Neural crest cell (in vitro differentiated cells): ENCODE measurements around the gene SENP6. TPM values are rescaled to one million over a fixed set of nuclear protein-coding genes. Genes with fewer than 3 reads are reported as not detected.
A peak's percentile ranks its signal among the peaks of the same experiment; 100 is the strongest.

ENCODE experiments used
- DNase-seq: peaks from one replicate; pipeline ENCODE4 v3.0.0; 2021; ENCODE audit warnings: low read depth, mixed read lengths, low spot score
- H3K27ac Mint-ChIP-seq: one replicate; pipeline ENCODE4 v1.8.0; 2021; ENCODE audit warnings: mild to moderate bottlenecking, mixed read lengths; ENCODE audit not compliant: unreplicated experiment
- H3K27me3 Mint-ChIP-seq: 2 replicates; pipeline ENCODE4 v1.8.0; 2021; ENCODE audit warnings: low read depth, mild to moderate bottlenecking, mixed read lengths
- H3K36me3 Mint-ChIP-seq: 2 replicates; pipeline ENCODE4 v1.8.0; 2021; ENCODE audit warnings: low read depth, mild to moderate bottlenecking, mixed read lengths
- H3K4me1 Mint-ChIP-seq: 2 replicates; pipeline ENCODE4 v1.8.0; 2021; ENCODE audit warnings: mixed read lengths
- H3K4me3 Mint-ChIP-seq: one replicate; pipeline ENCODE4 v1.8.0; 2021; ENCODE audit warnings: mild to moderate bottlenecking, mixed read lengths
- H3K9me3 Mint-ChIP-seq: 2 replicates; pipeline ENCODE4 v1.8.0; 2021; ENCODE audit warnings: mixed read lengths
- CTCF ChIP-seq: fragments of 200-600 bp; sonication (generic); conservative IDR thresholded peaks from 2 replicates; pipeline ENCODE4 v1.5.0; 2021; ENCODE audit warnings: antibody characterized with exemption, mild to moderate bottlenecking
- total RNA-seq: library from RNA; stranded (reverse); gene quantifications from 2 replicates; pipeline ENCODE4 v1.2.1, GENCODE V29; 2021

The SENP6 gene
- total RNA-seq, 1 donor from 2014 or later = 96.5 TPM

GRCh38 chr6:75743971-75744370, 142.3 kb downstream of the SENP6 start:
- Mint-ChIP-seq H3K9me3 (no peaks in the 10 kb centered on the region), H3K36me3 (no peaks in the 10 kb centered on the region), H3K27me3 (peaks cover 23% of the 10 kb centered on the region), H3K4me1 (peaks cover 5% of the 10 kb centered on the region), H3K27ac (no peak overlapping the region), H3K4me3 (no peak overlapping the region)
- TF ChIP-seq CTCF = no peak
- no peak for DNase-seq

- peaks cover 9% of the 10 kb centered on the region for H3K4me1 Mint-ChIP-seq
- H3K27ac Mint-ChIP-seq = no peak overlapping the region
- peaks cover 26% of the 10 kb centered on the region for H3K27me3 Mint-ChIP-seq
- H3K4me3 Mint-ChIP-seq = no peak overlapping the region
- no peak for TF ChIP-seq CTCF
- H3K9me3 Mint-ChIP-seq = no peaks in the 10 kb centered on the region
- H3K36me3 Mint-ChIP-seq = no peaks in the 10 kb centered on the region
- no peak for DNase-seq
These were observed 143.7 kb downstream of the SENP6 start for GRCh38 chr6:75745404-75745803.

- H3K36me3 Mint-ChIP-seq = no peaks in the 10 kb centered on the region
- no peaks in the 10 kb centered on the region for H3K9me3 Mint-ChIP-seq
- no peak overlapping the region for H3K27ac Mint-ChIP-seq
- H3K4me1 Mint-ChIP-seq = peaks cover 14% of the 10 kb centered on the region
- no peak for TF ChIP-seq CTCF
- peaks cover 26% of the 10 kb centered on the region for H3K27me3 Mint-ChIP-seq
- no peak for DNase-seq
- peak overlapping the region; percentile 29 for H3K4me3 Mint-ChIP-seq
These were observed 144.5 kb downstream of the SENP6 start for GRCh38 chr6:75746221-75746620.

- no peak for TF ChIP-seq CTCF
- no peaks in the 10 kb centered on the region for H3K36me3 Mint-ChIP-seq
- H3K4me1 Mint-ChIP-seq = peaks cover 14% of the 10 kb centered on the region
- H3K27ac Mint-ChIP-seq = no peak overlapping the region
- H3K9me3 Mint-ChIP-seq = no peaks in the 10 kb centered on the region
- H3K4me3 Mint-ChIP-seq = peak overlapping the region; percentile 76
- H3K27me3 Mint-ChIP-seq = peaks cover 23% of the 10 kb centered on the region
- no peak for DNase-seq
These were observed 145.7 kb downstream of the SENP6 start for GRCh38 chr6:75747152-75747992.

GRCh38 chr6:75748003-75748742, 146.5 kb downstream of the SENP6 start:
- Mint-ChIP-seq H3K27me3 (peaks cover 22% of the 10 kb centered on the region), H3K36me3 (no peaks in the 10 kb centered on the region), H3K27ac (no peak overlapping the region), H3K9me3 (no peaks in the 10 kb centered on the region), H3K4me1 (peaks cover 14% of the 10 kb centered on the region), H3K4me3 (peak overlapping the region; percentile 87)
- DNase-seq = no peak
- no peak for TF ChIP-seq CTCF
